ENCODE results near the gene SNX13. TPM values are rescaled to one million over a fixed set of nuclear protein-coding genes. Genes with fewer than 3 reads are reported as not detected.
A peak's percentile ranks its signal among the peaks of the same experiment; 100 is the strongest.

SNX13 gene
- total RNA-seq, 6 experiments from 2014 or later = 17.1 to 22.5 (median 21.0) TPM

GRCh38 chr7:17903337-17903736 is 37.0 kb downstream of the SNX13 start:
- TF ChIP-seq CTCF (IDR thresholded peaks at IDR 0.05) (no peak), POLR2A (IDR thresholded peaks at IDR 0.05) (no peak)
- Histone ChIP-seq H3K4me1 (peaks cover 0 to 12% (median 0%) of the 10 kb centered on the region in 4 donors), H3K27ac (peak overlapping the region in 1 of 3 donors; percentile 5), H3K9me3 (no peaks in the 10 kb centered on the region), H3K4me3 (no peak overlapping the region), H3K36me3 (no peaks in the 10 kb centered on the region), H3K27me3 (no peaks in the 10 kb centered on the region)
- intact Hi-C loops (cut with DNase I) = no loop called here
- peak; percentile 41 to 75 (median 64) for ATAC-seq
- DNase-seq = no peak

- Histone ChIP-seq H3K36me3 (no peaks in the 10 kb centered on the region), H3K4me3 (no peak overlapping the region), H3K4me1 (peaks cover 0 to 12% (median 0%) of the 10 kb centered on the region in 4 donors), H3K27ac (no peak overlapping the region), H3K27me3 (no peaks in the 10 kb centered on the region), H3K9me3 (no peaks in the 10 kb centered on the region)
- WGBS (ENCODE audit: insufficient coverage, low coverage, low lambda C conversion rate, missing lambda C conversion rate) = 95% methylated on average over 5 of the region's 5 CpGs
- no peak for DNase-seq
- intact Hi-C loops (cut with DNase I) = no loop called here
- ATAC-seq = no peak
- no peak for TF ChIP-seq POLR2A (IDR thresholded peaks at IDR 0.05)
- TF ChIP-seq CTCF (IDR thresholded peaks at IDR 0.05) = no peak
Observed at GRCh38 chr7:17902599-17902998, 37.7 kb downstream of the SNX13 start.

- Histone ChIP-seq H3K36me3 (no peaks in the 10 kb centered on the region), H3K4me1 (peaks cover 0 to 12% (median 0%) of the 10 kb centered on the region in 4 donors), H3K27ac (no peak overlapping the region), H3K9me3 (no peaks in the 10 kb centered on the region), H3K4me3 (no peak overlapping the region), H3K27me3 (no peaks in the 10 kb centered on the region)
- 83% methylated on average over 1 of the region's 1 CpG for WGBS (ENCODE audit: insufficient coverage, low coverage, low lambda C conversion rate, missing lambda C conversion rate)
- TF ChIP-seq CTCF (IDR thresholded peaks at IDR 0.05) (no peak), POLR2A (IDR thresholded peaks at IDR 0.05) (no peak)
- ATAC-seq (no peak), DNase-seq (no peak)
- intact Hi-C loops (cut with DNase I) = no loop called here
Observed at GRCh38 chr7:17900464-17900863, 39.8 kb downstream of the SNX13 start.

GRCh38 chr7:17898111-17898510 is 42.2 kb downstream of the SNX13 start:
- intact Hi-C loops (cut with DNase I) = no loop called here
- Histone ChIP-seq H3K27me3 (no peaks in the 10 kb centered on the region), H3K4me3 (no peak overlapping the region), H3K4me1 (peaks cover 0 to 6% (median 0%) of the 10 kb centered on the region in 4 donors), H3K27ac (no peak overlapping the region), H3K36me3 (no peaks in the 10 kb centered on the region), H3K9me3 (no peaks in the 10 kb centered on the region)
- ATAC-seq (no peak), DNase-seq (no peak)
- WGBS (ENCODE audit: insufficient coverage, low coverage, low lambda C conversion rate, missing lambda C conversion rate) = 95% methylated on average over 4 of the region's 4 CpGs
- TF ChIP-seq POLR2A (IDR thresholded peaks at IDR 0.05) = no peak
- TF ChIP-seq CTCF (IDR thresholded peaks at IDR 0.05) = no peak

GRCh38 chr7:17887286-17887685 is 53.0 kb downstream of the SNX13 start:
- no peak overlapping the region for H3K27ac ChIP-seq
- H3K27me3 ChIP-seq = no peaks in the 10 kb centered on the region
- no peak for TF ChIP-seq CTCF (IDR thresholded peaks at IDR 0.05)
- TF ChIP-seq POLR2A (IDR thresholded peaks at IDR 0.05) = no peak
- H3K9me3 ChIP-seq = no peaks in the 10 kb centered on the region
- no peaks in the 10 kb centered on the region for H3K4me1 ChIP-seq
- DNase-seq (no peak), ATAC-seq (no peak)
- H3K36me3 ChIP-seq = peaks cover 0 to 16% (median 2%) of the 10 kb centered on the region in 4 donors
- intact Hi-C loops (cut with DNase I) = no loop called here
- no peak overlapping the region for H3K4me3 ChIP-seq
- WGBS (ENCODE audit: insufficient coverage, low coverage, low lambda C conversion rate, missing lambda C conversion rate) = 100% methylated on average over 2 of the region's 2 CpGs
